Measurements from ENCODE around the gene CNTNAP2.

Gene CNTNAP2

GRCh38 chr7:148335790-148336189 lies 2219.2 kb downstream of the CNTNAP2 start:
- no peak for DNase-seq

- no peak for DNase-seq
These were observed 2219.8 kb downstream of the CNTNAP2 start for GRCh38 chr7:148336411-148336810.

- DNase-seq = no peak
These were observed 2220.8 kb downstream of the CNTNAP2 start for GRCh38 chr7:148337246-148337965.

- DNase-seq = no peak
These were observed 2221.6 kb downstream of the CNTNAP2 start for GRCh38 chr7:148337995-148338747.

GRCh38 chr7:148340438-148341280 lies 2224.1 kb downstream of the CNTNAP2 start:
- DNase-seq = no peak

DNA sequence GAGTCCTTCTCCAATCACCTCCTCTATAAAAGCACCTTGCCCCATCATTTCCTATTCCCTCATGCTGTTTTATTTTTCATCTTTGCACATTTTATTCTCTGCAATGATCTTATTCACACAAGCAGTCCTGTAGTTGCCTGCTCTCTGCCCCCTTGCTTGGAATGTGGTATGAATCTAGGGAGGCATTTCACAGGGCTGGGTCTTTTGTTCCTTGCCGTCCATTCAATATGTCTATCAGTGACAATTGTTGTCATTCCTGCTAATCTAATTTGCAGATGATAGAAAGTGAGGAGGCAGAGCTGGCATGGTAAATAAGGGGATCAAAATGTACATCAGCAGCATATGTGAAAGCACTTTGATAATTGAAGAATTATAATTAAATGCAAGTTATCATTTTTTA lies 2227.8 kb downstream of the CNTNAP2 start:
- no peak for DNase-seq

- DNase-seq = no peak
These were observed 2231.4 kb downstream of the CNTNAP2 start for GRCh38 chr7:148347981-148348380.

DNA sequence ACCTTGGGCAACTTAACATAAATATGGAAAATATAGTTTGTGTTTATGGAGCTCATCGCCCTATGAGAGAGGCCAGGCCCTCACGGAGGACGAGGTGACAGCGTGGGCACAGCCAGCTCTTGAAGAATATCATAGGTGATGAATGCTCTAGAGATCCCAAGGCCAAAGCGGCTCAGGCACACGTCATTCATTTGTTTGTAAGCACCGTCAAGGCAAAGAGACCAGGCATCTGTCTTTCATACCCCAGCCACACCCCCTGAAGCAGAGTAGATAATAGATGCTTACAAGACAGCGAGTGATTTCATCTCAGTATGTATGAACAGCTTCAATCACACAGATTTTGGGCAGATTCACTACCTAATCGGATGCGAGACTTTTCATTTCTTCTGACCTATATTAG lies 2231.9 kb downstream of the CNTNAP2 start:
- no peak for DNase-seq

GRCh38 chr7:148356303-148356702 lies 2239.7 kb downstream of the CNTNAP2 start:
- DNase-seq = no peak

DNA sequence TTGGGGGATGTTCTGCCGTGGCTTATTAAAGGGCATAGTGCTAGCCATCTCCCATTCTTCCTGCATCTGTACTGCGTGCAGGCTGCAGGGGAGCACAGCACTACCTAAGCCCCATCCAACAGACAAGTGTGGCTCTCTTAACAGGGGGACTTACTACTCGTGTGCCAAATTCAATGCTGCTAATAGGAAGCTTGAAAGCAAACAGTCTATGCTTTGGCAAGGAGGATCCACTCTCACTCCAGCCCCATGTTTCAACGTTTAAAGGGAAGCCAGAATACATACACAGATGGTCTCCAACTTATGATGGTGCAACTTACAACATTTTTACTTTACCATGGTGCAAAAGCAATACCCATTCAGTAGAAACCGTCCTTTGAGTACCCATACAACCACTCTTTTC lies 2245.9 kb downstream of the CNTNAP2 start:
- no peak for DNase-seq

DNA sequence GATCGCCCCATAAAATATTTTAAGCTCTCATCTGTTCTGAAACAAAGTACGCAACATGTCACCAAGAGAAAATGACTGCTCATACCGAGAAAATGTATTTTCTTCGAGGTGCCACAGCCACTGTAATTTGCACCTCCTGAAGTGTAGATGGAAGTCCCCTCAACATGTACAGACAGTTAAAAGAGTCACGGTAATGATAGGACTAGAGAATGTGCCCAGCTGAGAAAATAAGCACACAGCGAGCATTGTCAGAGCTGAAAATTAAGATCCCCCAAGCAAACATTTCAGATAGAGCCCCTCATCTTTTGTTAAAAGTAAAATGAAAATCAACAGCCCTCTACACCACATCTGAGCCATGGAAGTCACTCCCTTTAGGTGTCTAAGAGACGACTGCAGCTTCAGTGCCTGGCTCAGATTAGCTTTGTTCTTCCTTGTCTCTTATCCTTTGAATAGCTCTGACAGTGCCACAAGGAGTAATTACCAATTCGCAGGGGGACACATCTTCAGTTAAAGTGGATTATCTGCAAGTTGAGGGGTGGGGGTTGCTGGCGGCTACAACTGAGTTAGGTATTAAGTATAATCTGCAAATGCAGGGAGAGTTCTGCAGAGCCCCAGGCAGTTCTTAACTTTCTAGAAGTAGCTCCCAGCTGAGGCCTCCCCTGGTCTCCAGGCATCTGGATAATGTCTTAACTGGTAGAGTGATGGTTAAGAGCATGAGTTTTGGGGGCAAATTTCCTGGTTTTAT lies 2251.3 kb downstream of the CNTNAP2 start:
- no peak for DNase-seq

DNA sequence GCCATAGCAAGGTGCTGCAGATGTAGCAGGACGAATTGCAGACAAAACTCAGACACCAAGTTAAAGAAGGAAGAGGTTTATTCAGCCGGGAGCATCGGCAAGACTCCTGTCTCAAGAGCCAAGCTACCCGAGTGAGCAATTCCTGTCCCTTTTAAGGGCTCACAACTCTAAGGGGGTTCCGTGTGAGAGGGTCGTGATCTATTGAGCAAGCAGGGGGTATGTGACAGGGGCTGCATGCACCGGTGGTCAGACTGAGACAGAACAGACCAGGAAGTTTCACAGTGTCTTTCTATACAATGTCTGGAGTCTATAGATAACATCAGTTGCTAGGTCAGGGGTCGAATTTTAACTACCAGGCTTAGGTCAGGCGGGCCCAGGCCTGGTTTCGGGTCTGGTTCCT lies 2252.0 kb downstream of the CNTNAP2 start:
- DNase-seq = no peak

- no peak for DNase-seq
These were observed 2254.8 kb downstream of the CNTNAP2 start for GRCh38 chr7:148371280-148371937.

GRCh38 chr7:148374396-148375259 lies 2258.0 kb downstream of the CNTNAP2 start:
- DNase-seq = no peak

DNA sequence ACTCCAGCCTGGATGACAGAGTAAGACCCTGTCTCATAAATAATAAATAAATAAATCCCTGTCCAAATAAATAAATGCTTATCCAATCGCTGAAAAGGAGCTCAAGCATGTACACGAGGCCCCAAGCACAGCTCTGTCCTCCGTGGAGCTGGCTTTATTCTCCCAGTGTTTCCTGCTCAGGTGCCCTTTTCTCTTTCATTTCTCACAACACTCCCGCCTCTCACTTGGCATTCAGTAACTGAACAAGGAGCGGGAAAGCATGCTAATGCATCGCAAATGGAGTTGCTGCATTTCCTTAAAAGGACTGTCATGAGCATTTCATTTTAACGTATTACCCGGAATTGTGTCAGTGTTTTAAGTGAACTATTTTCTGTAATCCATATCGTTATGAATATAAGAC lies 2263.1 kb downstream of the CNTNAP2 start:
- DNase-seq = no peak

DNA sequence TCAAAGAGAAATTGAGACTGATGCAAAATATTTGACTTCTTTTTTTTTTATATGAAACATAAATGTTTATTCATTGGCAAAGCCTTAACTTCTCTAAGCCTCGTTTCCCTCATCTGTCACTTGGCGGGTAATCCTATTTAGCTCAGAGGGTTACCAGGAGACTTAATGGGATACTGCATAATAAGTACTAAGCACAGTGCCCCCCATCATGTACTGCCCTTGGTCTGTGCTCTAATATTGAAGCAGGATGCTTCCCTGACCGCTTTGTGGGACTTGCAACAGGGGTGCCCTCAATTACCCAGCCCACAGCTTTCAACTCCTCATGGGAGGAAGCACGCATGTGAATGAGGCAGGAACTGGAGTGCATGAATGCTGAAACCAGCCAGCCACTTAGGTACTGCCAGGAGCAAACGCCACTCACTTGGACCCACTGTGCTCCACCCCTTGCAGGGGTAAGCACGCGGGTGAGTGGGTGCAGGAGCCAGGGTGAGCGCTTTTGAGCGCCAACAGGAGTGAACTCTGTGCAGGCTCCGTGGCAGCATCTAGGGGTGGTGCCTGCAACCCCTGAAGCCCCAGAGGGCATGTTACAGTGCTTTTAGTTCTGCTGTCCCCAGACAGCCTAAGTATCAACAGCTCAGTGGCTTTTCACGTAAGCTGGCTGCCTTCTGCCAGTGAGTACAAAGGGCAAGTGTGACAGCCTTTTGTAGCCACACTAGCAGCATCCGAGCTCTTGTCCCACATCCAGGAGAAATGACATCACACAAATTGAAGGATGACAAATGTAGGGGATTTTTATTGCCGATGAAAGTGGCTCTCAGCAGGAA lies 2264.2 kb downstream of the CNTNAP2 start:
- no peak for DNase-seq

- DNase-seq = no peak
These were observed 2266.0 kb downstream of the CNTNAP2 start for GRCh38 chr7:148382596-148382995.

GRCh38 chr7:148383651-148384050 lies 2267.1 kb downstream of the CNTNAP2 start:
- DNase-seq = no peak

GRCh38 chr7:148385009-148385682 lies 2268.5 kb downstream of the CNTNAP2 start:
- no peak for DNase-seq

GRCh38 chr7:148390381-148390780 lies 2273.8 kb downstream of the CNTNAP2 start:
- no peak for DNase-seq
